Naive B cell (primary cell): ENCODE measurements around the gene ORC1. TPM values are rescaled to one million over a fixed set of nuclear protein-coding genes. Genes with fewer than 3 reads are reported as not detected.

Experiments used
- polyA plus RNA-seq, 6 donors: library from polyadenylated mRNA; unstranded; fragments of 300-500 nt; fragmentation: Illumina TruSeq; gene quantifications; one replicate each; pipeline ENCODE4 v1.2.3, GENCODE V29; 2021; ENCODE audit warnings: low read depth in 6 of 6

Gene ORC1
- polyA plus RNA-seq, 6 donors from 2014 or later, result not detected

Other genes with a start within 250 kb of the ORC1 start
- 1 to 10 TPM; 3.8 to 9.8 (median 4.5) TPM for gene CC2D1B, start 38.2 kb downstream of the ORC1 start, polyA plus RNA-seq
- gene PRPF38A, start 179 bp upstream of the ORC1 start, polyA plus RNA-seq, result 10 to 100 TPM; 22.3 to 39.5 (median 31.2) TPM
- gene TUT4, start 148.7 kb upstream of the ORC1 start, polyA plus RNA-seq, result 10 to 100 TPM; 35.7 to 47.9 (median 38.8) TPM
- gene GPX7, start 197.9 kb upstream of the ORC1 start, polyA plus RNA-seq, result 10 to 100 TPM; 22.2 to 49.8 (median 34.8) TPM
- gene SHISAL2A, start 228.7 kb upstream of the ORC1 start, polyA plus RNA-seq, result 10 to 100 TPM in 5 of 6 donors, 1 to 10 TPM in 1; 7.4 to 19.6 (median 15.7) TPM